ENCODE data around the gene KRT6A.

GRCh38 chr12:52474212-52474611, 18.8 kb downstream of the KRT6A start:
- TF ChIP-seq MAX (IDR thresholded peaks at IDR 0.05), result no peak
- no peak for TF ChIP-seq REST (IDR thresholded peaks at IDR 0.05; ENCODE audit: low read depth)
- TF ChIP-seq TEAD4 (IDR thresholded peaks at IDR 0.05), result no peak
- TF ChIP-seq USF1 (IDR thresholded peaks at IDR 0.05), result no peak
- no peak for TF ChIP-seq TCF12 (IDR thresholded peaks at IDR 0.05; ENCODE audit: low read depth)
- no peak for TF ChIP-seq ZBTB7A (IDR thresholded peaks at IDR 0.05; ENCODE audit: low read depth)
- TF ChIP-seq YY1 (IDR thresholded peaks at IDR 0.05; ENCODE audit: low read depth), result no peak
- TF ChIP-seq CREB1 (IDR thresholded peaks at IDR 0.05; ENCODE audit: low read depth), result no peak
- no peak for TF ChIP-seq EP300 (IDR thresholded peaks at IDR 0.05; ENCODE audit: borderline replicate concordance)
- TF ChIP-seq EGR1 (IDR thresholded peaks at IDR 0.05), result no peak
- no peak for TF ChIP-seq TAF1 (IDR thresholded peaks at IDR 0.05; ENCODE audit: low read depth)
